IPS DF 6.9 (cell line): Measurements from ENCODE around the gene POLR2J.
A peak's percentile ranks its signal among the peaks of the same experiment; 100 is the strongest.

Experiments used
- DNase-seq: peaks from one replicate; pipeline ENCODE4 v3.0.0-alpha.2; 2013; ENCODE audit warnings: low read depth, low spot score
- H3K27ac ChIP-seq: one replicate; pipeline ENCODE4 v1.5.1; 2013; ENCODE audit warnings: low read length, control low read depth
- H3K27me3 ChIP-seq: 2 replicates; pipeline ENCODE4 v1.6.1; 2013; ENCODE audit warnings: mild to moderate bottlenecking, low read length; ENCODE audit not compliant: control insufficient read depth, insufficient read depth
- H3K36me3 ChIP-seq: 2 replicates; pipeline ENCODE4 v1.6.1; 2013; ENCODE audit warnings: low read length; ENCODE audit not compliant: control insufficient read depth, insufficient read depth
- H3K4me1 ChIP-seq: 2 replicates; pipeline ENCODE4 v1.6.1; 2013; ENCODE audit warnings: low read length; ENCODE audit not compliant: control insufficient read depth, insufficient read depth
- H3K4me3 ChIP-seq: 2 replicates; pipeline ENCODE4 v1.5.1; 2013; ENCODE audit warnings: mild to moderate bottlenecking, low read length
- H3K9me3 ChIP-seq: 2 replicates; pipeline ENCODE4 v1.6.1; 2013; ENCODE audit warnings: low read length, inconsistent platforms; ENCODE audit not compliant: control insufficient read depth, insufficient read depth
- WGBS: extraction: QIAGEN DNeasy Blood & Tissue Kit; methylation state at CpG from one replicate; pipeline ENCODE4 v1.1.7; 2013; ENCODE audit warnings: mixed read lengths, missing lambda C conversion rate; ENCODE audit not compliant: insufficient read length, insufficient coverage; 5-methylcytosine and 5-hydroxymethylcytosine counted together

POLR2J gene

GRCh38 chr7:102434039-102434486 lies 44.7 kb downstream of the POLR2J start:
- Histone ChIP-seq H3K4me1 (peaks cover 8% of the 10 kb centered on the region; the same call in 1 of the 2 replicates), H3K27me3 (no peaks in the 10 kb centered on the region), H3K27ac (no peak overlapping the region), H3K9me3 (no peaks in the 10 kb centered on the region), H3K4me3 (peak overlapping the region; percentile 98; the same call in 1 of the 2 replicates), H3K36me3 (peaks cover 7% of the 10 kb centered on the region; the same call in 1 of the 2 replicates)
- DNase-seq: no peak
- WGBS: no CpG with 5 or more reads among the region's 9 CpGs

GRCh38 chr7:102433219-102434038 lies 45.3 kb downstream of the POLR2J start, which contains the start of gene ORAI2:
TSS of gene ORAI2 (plus strand) at chr7:102433575. CDS start at chr7:102438957, 5,382 bp downstream.
- no peak for DNase-seq
- no peak within 1 kb of the TSS for H3K27ac ChIP-seq
- peaks cover 8% of the 10 kb centered on the region; the same call in 1 of the 2 replicates for H3K4me1 ChIP-seq
- H3K36me3 ChIP-seq: peaks cover 4% of the 10 kb centered on the region; the same call in 1 of the 2 replicates
- peak within 1 kb of the TSS; percentile 98 for H3K4me3 ChIP-seq
- H3K27me3 ChIP-seq: no peaks in the 10 kb centered on the region
- H3K9me3 ChIP-seq: no peaks in the 10 kb centered on the region
- WGBS: no CpG with 5 or more reads among the region's 90 CpGs

GRCh38 chr7:102432442-102433218 lies 46.1 kb downstream of the POLR2J start:
- H3K27ac ChIP-seq: no peak overlapping the region
- WGBS: no CpG with 5 or more reads among the region's 27 CpGs
- peaks cover 4% of the 10 kb centered on the region; the same call in 1 of the 2 replicates for H3K36me3 ChIP-seq
- H3K4me3 ChIP-seq: peak overlapping the region; percentile 98; the same call in 1 of the 2 replicates
- H3K27me3 ChIP-seq: no peaks in the 10 kb centered on the region
- H3K4me1 ChIP-seq: peaks cover 8% of the 10 kb centered on the region; the same call in 1 of the 2 replicates
- H3K9me3 ChIP-seq: no peaks in the 10 kb centered on the region
- DNase-seq: no peak

- Histone ChIP-seq H3K27ac (no peak overlapping the region), H3K4me3 (no peak overlapping the region)
Observed at GRCh38 chr7:102431617-102432298, 47.0 kb downstream of the POLR2J start.

GRCh38 chr7:102429141-102429899 lies 49.4 kb downstream of the POLR2J start:
- Histone ChIP-seq H3K4me1 (peaks cover 4% of the 10 kb centered on the region; the same call in 1 of the 2 replicates), H3K4me3 (no peak overlapping the region), H3K27ac (no peak overlapping the region), H3K9me3 (no peaks in the 10 kb centered on the region), H3K36me3 (peaks cover 16% of the 10 kb centered on the region), H3K27me3 (no peaks in the 10 kb centered on the region)
- no peak for DNase-seq
- WGBS: no CpG with 5 or more reads among the region's 10 CpGs

More at GRCh38 chr7:102431617-102432298, 47.0 kb downstream of the POLR2J start:
- DNase-seq: no peak
- no CpG with 5 or more reads among the region's 17 CpGs for WGBS
- no peaks in the 10 kb centered on the region for H3K27me3 ChIP-seq
- H3K4me1 ChIP-seq: peaks cover 8% of the 10 kb centered on the region; the same call in 1 of the 2 replicates
- no peaks in the 10 kb centered on the region for H3K9me3 ChIP-seq
- peaks cover 5% of the 10 kb centered on the region for H3K36me3 ChIP-seq

GRCh38 chr7:102427019-102427405 lies 51.7 kb downstream of the POLR2J start:
- Histone ChIP-seq H3K36me3 (peaks cover 17% of the 10 kb centered on the region), H3K27me3 (no peaks in the 10 kb centered on the region), H3K4me1 (peaks cover 3% of the 10 kb centered on the region; the same call in 1 of the 2 replicates), H3K9me3 (no peaks in the 10 kb centered on the region), H3K4me3 (no peak overlapping the region), H3K27ac (no peak overlapping the region)
- WGBS: no CpG with 5 or more reads among the region's 5 CpGs
- DNase-seq: no peak

GRCh38 chr7:102426268-102427018 lies 52.3 kb downstream of the POLR2J start:
- no peaks in the 10 kb centered on the region for H3K9me3 ChIP-seq
- WGBS: no CpG with 5 or more reads among the region's 16 CpGs

GRCh38 chr7:102425639-102426267 lies 53.0 kb downstream of the POLR2J start:
- Histone ChIP-seq H3K4me1 (peaks cover 2% of the 10 kb centered on the region; the same call in 1 of the 2 replicates), H3K36me3 (peaks cover 17% of the 10 kb centered on the region), H3K9me3 (no peaks in the 10 kb centered on the region), H3K4me3 (no peak overlapping the region), H3K27me3 (no peaks in the 10 kb centered on the region), H3K27ac (no peak overlapping the region)
- DNase-seq: no peak
- no CpG with 5 or more reads among the region's 25 CpGs for WGBS

More at GRCh38 chr7:102426268-102427018, 52.3 kb downstream of the POLR2J start:
- no peak for DNase-seq
- Histone ChIP-seq H3K4me3 (no peak overlapping the region), H3K27ac (no peak overlapping the region), H3K27me3 (no peaks in the 10 kb centered on the region), H3K36me3 (peaks cover 17% of the 10 kb centered on the region), H3K4me1 (peaks cover 3% of the 10 kb centered on the region; the same call in 1 of the 2 replicates)
